ENCODE measurements around the gene CASKIN2.
"Not testable (repeated sequence)": the region's sequence is repeated elsewhere in the genome, so short reads cannot be mapped to it uniquely, and the experiment has no call there.

The CASKIN2 gene

DNA sequence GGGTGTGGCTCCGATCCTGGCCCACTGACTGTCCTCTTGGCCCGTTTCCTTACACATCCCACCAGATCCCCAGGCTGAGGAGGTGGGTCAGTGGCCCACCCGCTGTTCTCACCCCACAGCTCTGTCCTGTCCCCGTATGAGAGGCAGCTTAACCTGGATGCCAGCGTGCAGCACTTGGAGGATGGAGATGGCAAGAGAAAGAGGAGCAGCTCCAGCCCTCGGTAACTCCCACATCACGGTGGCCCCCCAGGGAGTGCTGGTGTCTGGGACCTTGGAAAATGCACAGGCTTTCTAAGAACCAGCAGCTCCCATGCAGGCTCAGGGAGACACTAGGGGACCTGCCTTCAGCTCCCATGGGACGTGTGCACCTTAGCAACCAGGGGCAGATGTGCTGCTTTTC is 6.0 kb upstream of the CASKIN2 start:
- DNase-seq (ENCODE audit: low spot score), result no peak

DNA sequence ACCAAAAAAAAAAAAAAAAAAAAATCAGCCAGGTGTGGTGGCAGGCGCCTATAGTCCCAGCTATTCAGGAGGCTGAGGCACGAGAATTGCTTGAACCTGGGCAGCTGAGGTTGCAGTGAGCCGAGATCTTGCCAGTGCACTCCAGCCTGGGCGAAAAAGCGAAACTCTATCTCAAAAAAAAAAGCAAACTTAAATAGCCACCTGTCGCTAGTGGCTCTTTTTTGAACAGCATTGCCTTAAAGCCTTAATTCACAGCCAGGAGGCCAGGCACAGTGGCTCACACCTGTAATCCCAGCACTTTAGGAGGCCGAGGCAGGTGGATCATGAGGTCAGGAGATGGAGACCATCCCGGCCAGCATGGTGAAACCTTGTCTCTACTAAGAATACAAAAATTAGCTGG is 5.1 kb upstream of the CASKIN2 start:
- DNase-seq (ENCODE audit: low spot score), result not testable (repeated sequence)

DNA sequence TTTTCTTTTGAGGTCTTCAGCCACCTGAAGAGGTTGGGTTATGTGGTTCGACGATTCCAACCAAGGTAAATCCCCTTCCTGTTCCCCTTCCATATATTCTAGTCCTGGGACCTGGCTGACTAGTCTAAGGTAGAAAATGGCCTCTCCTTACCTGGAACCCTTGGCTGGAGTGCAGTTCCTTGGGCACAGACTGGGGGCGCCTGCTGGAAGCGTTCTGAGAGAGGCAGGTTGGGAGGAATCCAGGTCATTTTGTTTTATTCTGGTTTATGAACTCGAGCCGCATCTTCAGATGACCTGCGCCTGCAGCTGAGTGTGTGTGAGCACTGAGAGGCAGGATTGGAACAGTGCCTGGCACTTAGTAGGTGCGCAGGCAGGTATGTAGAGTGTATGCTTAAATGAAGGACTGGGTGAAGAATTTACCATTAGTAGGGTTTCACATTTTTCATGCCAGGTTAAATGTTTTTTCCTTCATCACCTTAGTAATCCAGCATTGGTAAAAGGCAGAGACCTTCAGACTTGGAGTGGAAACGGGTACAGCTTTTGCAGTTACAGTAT is 3.7 kb upstream of the CASKIN2 start:
- DNase-seq (ENCODE audit: low spot score), result no peak

DNA sequence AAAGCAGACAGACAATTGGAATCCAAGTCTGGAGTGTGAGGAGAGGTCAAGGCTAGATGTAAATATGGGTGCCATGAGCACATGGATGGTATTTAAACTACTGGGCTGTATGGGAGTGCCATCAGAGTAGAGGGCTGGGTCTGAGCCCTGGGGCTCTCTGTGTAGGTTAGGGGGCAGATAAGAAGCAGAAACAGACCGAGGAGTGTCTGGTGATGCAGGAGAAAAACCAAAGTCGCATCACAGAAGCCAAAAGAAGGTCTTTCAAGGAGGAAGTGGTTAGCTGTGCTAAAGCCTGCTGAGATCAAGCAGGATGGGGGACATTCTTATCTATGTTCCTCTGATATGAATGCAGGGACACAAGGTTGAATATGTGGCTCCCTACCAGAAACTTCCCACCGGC is 2.9 kb upstream of the CASKIN2 start:
- DNase-seq (ENCODE audit: low spot score), result no peak

DNA sequence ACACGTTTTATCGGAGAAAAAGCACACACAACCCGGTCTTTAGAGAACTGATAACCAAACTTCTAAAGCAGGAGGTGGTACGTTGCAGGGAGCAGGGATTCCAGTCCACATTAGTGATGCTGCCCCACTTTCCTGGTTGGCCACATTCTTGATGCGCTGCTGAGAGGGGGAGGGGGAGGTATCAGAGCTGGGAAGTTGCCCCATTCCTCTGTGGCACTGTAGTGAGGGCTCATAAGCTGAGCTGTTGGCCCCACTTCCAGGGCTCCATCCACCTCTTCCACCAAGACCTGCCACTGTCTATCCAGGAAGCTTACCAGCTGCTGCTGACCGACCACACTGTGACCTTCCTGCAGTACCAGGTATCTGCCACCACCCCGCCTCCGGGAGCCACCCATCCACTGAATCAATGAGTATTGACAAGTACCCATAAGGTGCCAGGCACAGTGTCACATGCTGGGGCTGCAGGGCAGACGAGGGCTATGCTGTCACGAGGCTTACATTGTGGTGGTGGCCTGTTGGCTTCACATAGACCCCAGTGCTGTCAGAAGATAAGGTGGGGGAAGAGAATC is 2.0 kb upstream of the CASKIN2 start:
- no peak for DNase-seq (ENCODE audit: low spot score)

DNA sequence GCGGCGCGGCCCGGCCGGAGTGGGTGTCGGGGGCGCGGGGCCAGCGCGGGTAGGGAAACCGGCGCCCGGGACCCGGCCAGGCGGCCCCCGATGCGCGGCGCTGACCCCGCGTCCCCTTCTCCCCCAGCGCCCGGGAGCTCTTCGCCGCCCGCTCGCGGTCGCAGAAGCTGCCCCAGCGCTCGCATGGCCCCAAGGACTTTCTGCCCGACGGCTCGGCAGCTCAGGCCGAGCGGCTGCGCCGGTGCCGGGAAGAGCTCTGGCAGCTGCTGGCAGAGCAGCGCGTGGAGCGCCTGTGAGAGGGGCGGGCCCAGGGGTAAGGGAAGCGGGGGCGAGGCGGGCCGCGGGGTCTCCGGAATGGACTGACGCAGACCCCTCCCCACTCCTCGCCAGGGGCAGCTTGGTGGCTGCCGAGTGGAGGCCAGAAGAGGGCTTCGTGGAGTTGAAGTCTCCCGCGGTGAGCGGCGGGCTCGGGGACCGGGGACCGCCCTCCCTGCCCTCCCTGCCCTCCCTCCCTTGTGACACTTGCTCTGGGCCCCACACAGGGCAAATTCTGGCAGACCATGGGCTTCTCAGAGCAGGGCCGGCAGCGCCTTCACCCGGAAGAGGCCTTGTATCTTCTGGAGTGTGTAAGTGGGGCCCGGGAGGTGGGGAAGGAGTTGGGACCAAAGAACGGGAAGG is 1.4 kb upstream of the CASKIN2 start:
- no peak for DNase-seq (ENCODE audit: low spot score)

DNA sequence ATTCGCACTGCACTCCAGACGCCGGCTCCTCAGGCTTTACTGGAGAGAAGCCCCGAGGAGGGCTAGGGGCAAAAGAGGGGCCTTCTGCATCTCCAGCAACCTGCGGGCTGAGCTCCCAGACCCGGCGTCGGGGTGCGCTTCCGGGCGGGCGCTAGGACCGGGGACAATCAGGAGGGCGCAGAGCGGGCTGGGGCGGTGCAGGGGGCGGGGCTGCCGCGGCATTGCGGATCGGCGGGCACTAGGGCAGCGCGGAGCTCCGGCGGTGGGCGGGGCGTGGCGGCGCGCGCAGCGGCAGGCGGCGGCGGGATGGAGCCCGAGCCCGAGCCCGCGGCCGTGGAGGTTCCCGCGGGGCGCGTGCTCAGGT is 900 bp upstream of the CASKIN2 start, which contains the start of gene TSEN54:
Gene TSEN54, plus strand, starts transcription at position 274 of the 364 bp plus-strand sequence. Its CDS starts 33 bp downstream, at position 307.
- DNase-seq (ENCODE audit: low spot score), result peak; percentile 92

DNA sequence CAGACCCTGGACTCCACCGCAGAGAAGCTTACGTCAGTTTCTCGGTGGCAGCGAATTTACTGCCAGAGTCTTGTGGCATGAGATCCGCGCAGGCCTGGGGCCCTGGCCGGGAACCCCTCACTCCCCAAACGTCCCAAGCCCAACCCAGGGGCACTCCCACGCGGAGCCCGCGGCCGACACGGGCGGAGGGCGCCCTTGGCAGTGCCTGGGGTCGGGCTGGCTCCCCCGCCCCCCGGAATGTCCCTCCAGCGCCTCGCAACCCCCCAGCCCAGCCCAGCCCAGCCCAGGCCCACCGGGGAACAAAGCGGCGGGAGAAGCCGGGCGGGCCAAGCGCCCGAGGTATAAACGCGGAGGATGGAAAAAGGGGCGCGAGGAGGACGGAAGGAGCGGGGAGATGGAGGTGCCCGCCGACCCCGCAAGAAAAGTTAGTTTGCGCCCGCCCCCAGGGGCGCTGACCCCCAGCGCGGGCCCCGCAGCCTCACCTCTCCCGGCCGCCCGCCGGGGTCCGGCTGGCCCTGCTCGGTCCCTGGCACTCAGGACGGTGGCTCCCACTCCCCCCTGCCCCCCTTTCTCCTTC is 330 bp downstream of the CASKIN2 start:
- DNase-seq (ENCODE audit: low spot score), result peak; percentile 43

DNA sequence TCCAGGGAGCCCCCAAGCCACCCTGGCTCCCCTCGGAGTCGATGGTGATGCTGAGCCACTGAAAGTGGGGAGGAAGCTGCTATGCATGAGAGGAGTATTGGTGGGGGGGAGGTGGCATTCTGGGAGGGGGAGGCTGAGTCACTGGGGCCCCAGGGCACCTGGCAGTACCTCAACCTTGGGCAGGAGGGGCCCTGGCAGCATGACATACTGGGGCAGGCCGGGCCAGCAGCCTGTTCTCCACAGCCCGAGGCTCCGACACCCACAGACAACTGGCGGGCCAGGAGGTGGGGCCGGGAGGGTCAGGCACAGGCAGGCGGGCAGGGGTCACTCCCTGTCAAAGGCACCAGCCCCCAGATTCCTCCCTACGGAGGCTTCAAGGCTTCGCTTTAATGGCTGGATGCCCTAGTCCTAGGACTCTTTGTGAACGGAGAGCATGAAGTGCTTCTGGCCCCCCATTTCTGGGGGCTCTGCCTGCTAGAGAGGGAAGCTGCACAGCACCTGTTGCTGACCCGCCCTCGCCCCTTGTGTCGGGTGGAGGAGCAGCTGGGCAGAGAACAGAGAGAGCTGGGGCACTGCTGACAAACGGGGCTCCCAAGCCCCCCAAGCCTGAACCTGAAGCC is 928 bp downstream of the CASKIN2 start:
- no peak for DNase-seq (ENCODE audit: low spot score)

DNA sequence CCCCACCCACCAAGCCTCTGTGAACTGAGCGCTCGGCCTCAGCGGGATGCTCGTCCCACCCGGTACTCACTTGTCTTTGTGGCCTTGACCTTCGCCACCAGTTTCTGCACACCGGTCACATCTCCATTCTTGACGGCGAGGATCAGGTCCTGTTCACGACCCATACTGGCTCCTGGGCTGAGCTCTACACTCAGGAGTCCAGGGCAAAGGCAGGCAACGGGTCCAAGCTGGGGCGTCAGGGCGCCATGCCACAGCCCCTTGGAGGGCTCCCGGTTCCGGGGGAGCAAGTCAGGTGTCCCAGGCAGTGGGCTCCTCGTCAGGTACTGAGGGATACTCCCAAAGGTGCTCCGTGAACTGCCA is 1.7 kb downstream of the CASKIN2 start:
- no peak for DNase-seq (ENCODE audit: low spot score)

DNA sequence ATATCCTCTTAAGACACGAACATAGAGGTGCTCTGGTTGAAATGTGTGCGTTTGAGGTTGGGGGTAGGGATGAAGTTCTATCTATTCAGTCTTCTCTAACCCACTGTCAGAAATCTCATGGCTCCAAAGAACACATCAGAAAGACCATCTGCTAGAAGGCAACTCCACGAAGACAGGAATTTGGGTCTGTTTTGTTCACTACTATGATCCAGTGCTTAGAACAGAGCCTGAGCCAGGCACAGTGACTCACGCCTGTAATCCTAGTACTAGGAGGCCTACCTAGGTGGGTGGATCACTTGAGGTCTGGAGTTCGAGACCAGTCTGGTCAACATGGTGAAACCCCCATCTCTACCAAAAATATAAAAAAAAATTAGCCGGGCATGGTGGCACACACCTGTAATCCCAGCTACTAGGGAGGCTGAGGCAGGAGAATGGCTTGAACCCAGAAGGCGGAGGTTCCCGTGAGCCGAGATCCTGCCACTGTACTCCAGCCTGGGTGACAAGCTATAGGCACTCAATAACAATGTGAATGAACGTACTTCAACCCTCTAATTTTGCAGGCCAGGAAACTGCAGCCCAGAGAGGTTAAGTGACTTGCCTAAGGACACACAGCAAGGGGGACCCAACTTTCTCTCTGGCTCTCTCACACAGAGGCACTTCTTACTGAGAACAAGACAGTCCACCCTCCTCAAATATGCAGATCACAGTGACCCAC is 2.3 kb downstream of the CASKIN2 start:
- no peak for DNase-seq (ENCODE audit: low spot score)

DNA sequence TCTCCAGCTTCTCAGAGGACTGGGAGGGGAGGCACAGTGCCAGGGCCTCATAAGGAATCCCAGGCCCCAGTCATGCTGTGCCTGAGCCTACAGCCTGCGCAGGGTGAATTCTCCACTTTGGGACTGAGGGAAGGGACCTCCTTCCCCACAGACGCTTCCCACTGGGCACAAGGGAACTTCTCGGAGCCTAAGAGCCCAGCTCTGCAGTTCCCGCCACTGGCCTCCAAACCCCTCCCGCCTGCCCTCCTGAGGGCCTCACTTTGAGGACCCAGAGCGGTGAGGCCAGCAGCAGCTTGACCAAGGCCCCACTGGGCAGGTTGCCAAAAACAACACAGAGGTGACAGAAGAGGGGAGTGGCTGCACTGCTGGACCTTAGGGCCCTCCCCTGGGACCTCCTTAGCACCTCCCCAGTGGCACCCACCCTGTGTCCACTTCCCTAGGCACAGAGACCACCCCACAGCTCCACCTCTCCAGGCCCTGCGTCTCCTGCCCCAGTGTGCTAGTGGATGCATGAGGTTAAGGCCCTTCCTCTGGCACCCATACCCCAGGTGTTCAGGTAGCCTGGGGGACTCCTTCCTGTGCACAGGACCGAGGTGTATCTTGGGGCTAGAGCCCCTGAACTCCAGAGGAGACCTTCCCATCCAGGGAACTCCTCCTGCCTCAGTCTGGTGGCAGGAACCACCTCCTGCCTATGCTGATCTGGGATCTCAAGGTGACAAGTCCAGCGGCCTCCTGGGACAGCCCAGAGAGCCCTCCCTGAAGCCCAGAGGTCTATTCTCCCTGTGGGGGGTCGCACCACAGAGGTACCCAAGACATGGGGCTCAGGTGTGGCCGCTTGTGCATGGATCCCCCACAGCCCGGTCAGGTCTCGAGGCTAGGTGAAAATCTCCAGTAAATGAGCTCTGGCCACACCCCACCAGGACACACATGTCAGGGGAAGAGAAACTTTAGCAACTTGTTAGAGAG is 3.4 kb downstream of the CASKIN2 start:
- DNase-seq (ENCODE audit: low spot score), result no peak

DNA sequence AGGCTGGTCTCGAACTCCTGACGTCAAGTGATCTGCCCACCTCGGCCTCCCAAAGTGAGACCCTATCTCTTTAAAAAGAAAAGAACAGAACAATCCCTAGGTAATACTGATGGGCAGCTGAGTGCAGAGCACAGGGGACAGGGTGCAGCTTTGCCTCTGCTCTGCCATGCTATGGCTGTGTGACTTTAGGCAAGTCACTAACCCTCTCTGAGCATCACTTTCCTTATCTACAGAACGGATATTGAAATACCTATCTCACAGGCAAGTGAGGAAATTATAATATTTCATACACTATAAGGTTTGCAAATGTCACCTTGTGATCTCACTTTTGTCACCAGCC is 4.1 kb downstream of the CASKIN2 start:
- no peak for DNase-seq (ENCODE audit: low spot score)

DNA sequence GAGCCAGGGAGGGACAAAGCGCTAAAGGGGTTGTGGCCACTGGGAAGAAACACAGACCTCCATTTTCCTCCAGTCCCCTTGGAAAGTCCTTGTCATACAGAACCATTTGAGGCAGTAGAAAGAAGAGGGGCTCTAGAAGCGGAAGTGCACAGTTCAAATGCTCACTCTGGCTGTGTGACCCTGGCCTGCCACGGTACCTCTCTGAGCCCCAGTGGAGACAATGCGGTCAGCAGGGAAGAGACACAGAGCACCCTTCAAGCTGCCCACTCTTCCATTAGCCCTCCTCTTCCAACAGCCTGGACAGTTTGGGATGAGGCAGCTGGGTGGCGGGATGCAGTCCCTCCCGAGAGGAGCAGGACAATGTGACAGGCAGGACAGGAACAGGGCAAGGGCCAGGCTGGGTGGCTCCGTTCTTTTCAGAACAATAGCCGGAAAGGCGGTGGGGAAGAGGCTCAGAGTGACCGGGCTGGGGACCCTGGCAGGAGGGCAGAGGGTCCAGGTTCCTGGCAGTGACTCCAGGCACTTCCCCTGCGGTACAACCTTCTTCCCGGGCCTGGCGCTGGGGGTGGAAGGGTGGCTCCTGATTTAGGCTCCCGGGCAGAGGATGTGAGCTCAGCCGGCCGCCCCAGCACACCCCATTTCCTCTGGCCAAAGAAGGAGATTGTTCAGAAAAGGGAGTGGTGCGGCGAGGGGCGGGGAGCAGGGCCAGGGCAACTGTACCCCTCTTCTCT is 5.6 kb downstream of the CASKIN2 start:
- no peak for DNase-seq (ENCODE audit: low spot score)

DNA sequence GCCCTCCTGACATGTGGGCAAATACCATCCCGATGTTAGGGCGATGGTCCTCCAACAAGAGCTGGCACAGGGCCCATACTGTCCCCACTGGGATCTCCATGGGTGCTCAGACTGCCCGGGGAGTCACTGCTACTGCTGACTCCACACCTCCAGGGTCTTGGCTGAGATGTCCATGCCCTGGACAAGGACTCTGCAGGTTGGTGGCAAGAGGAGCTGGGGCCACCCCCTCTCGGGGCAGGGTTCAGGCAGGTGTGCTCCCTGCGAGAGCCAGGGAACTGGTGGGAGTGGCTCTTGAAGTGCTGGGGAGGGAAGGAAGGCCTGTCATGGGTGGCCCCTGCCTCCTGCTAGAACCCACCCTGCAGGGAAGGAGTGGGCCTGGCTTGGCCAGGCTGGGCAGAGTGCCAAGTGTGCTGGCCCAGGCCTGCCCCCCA is 6.4 kb downstream of the CASKIN2 start:
- DNase-seq (ENCODE audit: low spot score), result no peak

DNA sequence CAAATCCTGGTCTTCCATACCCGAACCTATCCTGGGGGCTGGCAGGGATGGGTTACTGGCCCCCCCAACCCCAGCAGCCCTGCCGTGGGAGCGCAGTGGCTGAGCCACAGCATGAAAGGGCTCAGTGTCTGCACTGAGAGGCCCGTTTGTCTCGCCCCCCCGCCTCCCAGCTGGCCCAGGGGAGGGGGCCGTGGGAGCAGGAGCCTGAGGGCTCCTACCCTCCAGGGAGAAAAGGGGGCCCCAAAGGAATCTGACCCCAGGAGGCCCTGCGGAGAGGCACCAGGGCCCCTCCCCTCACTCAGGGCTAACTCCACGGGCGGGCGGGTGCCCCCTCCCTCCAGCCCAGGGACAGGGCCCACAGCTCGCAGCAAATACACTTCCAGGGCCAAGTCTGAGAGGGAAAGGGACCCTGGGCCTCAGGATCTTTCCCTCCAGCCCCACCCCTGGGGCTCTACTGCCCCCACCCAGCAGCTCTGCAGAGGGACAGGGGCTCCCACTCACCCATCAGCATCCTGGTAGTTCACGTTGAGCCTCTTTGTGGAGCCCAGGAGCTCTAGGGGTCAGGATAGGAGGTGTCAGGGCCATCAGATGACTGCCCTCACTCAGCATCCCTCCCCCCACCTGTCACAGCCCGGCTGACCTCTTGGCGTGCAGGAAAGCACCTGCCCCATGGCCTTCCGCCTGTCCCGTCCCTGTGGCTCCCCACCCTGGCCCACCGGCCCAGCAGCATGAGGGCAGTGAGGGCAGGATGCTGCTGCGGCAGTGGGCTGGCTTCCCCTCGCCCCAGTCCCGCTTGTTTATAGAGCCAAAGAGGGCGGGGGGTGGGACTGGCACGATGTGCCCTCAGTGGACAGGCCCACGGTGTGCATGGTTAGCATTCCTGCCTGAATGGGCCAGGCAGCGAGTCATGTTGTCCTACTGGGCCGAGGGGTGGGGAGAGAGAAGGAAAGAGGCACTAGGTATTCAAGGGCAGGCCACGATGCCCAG is 7.3 kb downstream of the CASKIN2 start:
- peak; percentile 96 for DNase-seq (ENCODE audit: low spot score)

DNA sequence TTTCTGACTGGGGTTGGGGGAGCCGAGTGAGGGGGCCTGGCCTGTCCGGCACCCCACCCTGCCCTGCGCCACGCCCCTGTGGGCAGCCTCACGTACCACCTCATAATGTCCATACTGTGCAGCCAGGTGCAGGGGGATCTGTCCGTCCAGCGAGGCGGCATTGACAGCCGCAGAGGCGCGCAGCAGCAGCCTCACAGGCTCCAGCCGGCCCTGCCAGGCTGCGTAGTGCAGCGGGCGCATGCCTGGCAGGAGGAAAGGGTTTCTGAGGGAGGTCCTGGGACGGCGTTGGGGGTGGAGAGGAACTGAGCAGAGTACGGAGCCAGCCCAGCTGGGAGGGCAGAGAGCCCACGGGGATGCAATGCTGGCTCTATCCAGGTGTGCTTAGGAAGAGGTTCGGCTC is 8.4 kb downstream of the CASKIN2 start:
- no peak for DNase-seq (ENCODE audit: low spot score)

DNA sequence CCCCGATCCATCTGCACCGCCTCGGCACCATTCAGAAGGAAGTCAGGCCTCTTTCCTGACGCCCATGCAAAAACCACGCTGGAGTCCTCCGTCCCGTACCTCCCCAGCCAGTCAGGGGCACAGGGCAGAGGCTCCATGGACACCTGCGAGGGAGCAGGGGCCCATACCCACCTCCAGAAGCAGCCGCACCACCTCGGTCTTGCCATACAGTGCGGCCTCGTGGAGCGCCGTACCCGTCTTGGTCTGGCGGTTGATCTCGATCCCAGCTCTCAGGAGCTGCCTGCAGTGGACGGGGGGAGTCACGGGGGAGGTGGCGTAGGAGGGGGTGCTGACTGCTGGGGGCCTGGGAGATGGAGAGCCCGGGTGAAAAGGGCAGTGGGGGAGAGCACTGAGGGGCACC is 9.2 kb downstream of the CASKIN2 start:
- DNase-seq (ENCODE audit: low spot score), result no peak

DNA sequence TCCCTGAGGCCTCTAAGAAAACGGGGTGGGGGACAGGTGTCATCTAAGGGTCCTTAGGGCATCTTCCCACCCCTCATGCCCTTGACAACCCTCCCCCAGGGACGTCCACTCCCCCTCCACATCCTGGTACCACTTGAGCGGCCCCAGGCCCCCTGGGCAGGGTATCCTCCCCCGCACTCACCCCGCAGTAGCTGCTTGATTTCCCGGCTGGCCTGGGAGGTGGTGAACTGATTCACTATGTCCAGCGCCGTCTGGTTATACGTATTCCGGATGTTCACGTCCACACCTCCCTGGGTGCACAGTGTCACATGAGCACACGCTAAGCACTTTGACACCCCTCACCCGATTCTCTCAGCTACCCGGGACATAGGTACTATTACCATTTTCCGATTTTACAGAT is 9.7 kb downstream of the CASKIN2 start:
- no peak for DNase-seq (ENCODE audit: low spot score)

DNA sequence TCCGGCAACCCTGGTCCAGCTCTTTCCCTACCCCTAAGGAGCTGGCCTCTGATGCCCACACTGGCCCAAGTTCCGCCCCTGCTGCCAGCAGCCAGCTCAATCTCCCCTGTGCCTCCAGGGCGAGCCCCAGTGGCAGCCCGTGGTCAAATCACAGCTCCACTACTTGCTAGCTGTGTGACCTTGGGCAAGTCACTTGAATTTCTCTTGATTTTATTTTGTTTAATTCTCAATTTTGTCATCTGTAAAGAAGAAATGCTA is 10.3 kb downstream of the CASKIN2 start:
- DNase-seq (ENCODE audit: low spot score), result no peak

Data from globus pallidus (tissue), 1 donor.